LoVo (cell line): ENCODE measurements around the gene SNF8.
"Not testable (repeated sequence)": the region's sequence is repeated elsewhere in the genome, so short reads cannot be mapped to it uniquely, and the experiment has no call there.

ENCODE experiments used
- DNase-seq: peaks from one replicate; pipeline ENCODE4 v3.0.0-alpha.2; 2016; ENCODE audit warnings: low spot score

Gene SNF8, protein sequence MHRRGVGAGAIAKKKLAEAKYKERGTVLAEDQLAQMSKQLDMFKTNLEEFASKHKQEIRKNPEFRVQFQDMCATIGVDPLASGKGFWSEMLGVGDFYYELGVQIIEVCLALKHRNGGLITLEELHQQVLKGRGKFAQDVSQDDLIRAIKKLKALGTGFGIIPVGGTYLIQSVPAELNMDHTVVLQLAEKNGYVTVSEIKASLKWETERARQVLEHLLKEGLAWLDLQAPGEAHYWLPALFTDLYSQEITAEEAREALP

DNA sequence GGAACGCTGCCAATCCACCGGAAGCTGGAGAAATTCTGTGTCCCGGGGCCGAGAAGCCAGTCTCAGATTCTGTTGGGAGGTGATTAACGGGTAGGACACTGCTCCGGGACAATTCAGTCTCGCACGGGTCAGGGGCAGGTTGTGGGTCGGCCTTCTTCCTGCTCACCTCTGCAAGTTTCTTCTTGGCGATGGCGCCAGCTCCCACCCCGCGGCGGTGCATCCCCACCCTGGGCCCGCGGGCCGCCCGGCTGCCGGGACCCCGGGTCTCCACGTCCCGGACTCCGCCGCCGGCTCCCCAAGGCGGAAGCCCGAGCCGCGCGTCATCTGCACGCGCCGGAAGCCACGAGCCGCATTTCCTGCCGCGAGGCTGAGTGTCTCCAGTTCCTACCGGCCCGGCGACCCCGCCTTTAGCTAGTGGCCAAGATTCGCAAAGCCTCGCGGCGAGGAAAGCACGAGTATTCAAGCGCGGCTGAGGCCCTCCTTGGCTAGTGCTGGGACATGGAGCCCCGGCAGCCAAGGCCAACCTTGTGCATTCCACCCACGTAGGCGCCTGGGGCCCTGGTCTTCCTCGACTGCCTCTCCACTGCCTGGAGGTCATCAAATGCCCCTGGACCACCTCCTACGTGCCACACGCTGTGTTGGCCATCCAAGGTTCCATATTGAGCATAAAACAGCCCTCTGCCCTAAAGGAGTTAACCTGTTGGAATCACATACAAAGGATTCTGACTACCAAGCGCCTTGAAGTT lies at the start of gene SNF8:
Gene SNF8 (minus strand): TSS at position 328 of the 746 bp plus-strand sequence. CDS start 108 bp downstream, at position 220.
- DNase-seq, result peak; percentile 91

DNA sequence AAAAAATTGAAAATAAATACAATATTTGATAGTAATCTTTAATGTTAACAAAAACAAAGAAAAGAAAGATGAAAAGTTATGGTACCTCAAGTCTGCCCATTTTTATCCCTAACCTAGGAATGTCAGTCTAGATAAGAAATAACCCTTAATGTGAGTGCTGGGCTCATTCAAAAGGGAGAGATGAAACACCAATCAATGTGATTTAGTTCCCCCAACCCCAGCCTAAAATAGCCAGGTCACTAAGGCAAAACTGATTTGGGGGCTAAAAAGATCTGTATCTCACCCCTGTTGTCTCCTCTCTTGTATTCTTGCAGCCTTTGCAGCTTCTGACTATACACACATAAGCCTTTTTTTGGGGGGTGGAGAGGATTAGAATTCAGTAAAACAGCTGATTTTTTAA lies 49.3 kb upstream of the SNF8 start:
- no peak for DNase-seq

DNA sequence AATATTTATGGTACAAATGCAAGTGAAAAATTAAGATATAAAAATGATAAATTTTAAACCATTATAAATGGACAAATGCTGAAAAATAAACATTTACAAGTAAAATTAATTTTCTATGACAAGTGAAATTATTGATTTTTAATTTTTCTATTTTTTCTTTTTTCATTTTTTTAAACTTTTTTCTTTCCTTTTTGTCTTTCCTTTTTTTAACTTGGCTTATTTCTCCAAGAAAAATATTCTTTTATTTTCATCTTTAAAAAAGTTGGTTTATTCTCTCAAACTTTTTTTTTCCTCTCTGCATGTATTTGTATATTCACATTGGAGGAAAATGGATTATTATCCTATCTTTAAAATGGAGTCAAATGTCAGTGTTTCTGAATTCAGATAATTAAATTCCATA lies 48.7 kb upstream of the SNF8 start:
- no peak for DNase-seq

DNA sequence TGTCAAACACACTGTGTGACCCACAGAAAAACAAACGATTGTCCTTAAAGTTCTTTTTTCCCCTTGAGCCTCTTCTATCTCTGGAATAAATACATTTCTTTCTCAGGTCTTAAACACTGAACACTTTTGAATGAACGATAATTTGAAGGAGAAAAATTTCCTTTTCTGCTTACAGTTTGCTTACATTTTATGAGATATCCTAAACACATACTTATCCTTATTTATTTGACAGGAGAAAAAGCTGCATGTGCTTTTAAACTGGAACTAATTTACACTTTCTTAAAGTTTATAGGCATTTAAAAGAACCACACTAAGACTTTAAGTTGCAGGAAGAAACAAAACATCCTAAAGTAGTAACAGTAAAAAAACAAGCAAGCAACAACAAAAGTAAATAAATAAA lies 47.8 kb upstream of the SNF8 start:
- no peak for DNase-seq

DNA sequence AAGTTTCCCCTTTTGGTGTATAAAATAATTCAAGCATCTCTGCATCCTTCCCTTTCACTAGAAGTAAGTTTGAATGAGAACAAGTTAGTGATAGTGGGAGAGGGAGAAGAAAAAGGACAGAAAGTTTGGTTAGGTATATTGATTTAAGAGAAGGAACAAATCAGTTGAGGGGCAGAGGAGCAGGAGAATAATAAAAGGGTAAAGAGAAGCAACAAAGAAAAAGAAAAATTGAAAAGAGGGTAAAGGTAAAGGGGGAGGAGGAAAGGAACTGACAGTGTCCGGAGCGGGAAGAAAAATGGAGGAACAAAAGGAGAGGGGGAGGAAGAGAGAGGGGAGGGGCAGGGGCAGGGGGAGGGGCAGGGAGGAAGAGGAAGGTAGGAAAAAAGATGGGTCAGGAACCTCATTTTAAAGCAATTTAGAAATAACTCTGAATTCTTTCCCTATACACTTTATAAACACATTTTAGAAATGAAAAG lies 46.3 kb upstream of the SNF8 start:
- no peak for DNase-seq

DNA sequence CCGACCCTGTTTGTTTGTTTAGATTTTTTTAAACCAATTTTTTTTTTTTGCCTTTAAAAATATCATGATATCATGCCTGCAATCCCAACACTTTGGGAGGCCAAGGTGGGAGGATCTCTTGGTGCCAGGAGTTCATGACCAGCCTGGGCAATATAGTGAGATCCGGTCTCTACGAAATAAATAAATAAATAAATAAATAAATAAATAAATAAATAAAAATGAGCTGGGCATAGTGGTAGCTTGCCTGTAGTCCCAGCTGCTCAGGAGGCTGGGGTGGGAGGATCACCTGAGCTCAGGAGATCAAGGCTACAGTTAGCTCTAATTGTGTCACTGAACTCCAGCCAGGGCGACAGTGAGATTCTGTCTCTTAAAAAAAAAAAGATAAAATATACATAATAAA lies 44.5 kb upstream of the SNF8 start:
- DNase-seq, result no peak

DNA sequence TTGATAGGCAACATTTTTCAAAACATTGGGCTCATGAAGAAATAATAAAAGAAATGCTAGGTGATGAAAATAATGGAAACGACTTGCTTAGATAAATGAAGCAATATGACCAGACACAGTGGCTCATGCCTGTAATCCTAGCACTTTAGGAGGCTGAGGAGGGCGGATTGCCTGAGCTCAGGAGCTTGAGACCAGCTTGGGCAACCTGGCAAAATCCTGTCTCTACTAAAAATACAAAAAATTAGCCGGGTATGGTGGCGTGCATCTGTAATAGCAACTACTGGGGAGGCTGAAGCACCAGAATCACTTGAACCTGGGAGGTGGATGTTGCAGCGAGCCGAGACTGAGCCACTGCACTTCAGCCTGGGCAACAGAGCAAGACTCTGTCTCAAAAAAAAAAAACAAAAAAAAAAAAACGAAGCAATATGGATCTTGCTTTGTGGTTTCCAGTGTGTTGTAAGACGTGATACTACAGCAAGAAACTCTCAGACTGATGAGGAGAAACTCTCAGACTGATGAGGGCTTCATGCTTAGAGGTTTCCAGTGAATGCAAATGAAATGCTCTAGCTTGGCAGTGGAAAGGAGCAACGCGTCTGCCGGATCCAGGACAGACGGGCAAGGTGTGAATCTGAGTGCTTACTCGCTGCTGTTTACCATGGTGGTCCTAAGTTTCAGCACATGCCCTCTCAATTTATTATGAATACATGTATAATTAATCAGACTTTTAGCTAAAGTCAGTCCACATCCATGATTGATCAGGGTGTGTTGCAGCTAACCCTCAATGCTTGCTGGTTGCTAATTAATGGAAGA lies 41.0 kb upstream of the SNF8 start:
- no peak for DNase-seq

DNA sequence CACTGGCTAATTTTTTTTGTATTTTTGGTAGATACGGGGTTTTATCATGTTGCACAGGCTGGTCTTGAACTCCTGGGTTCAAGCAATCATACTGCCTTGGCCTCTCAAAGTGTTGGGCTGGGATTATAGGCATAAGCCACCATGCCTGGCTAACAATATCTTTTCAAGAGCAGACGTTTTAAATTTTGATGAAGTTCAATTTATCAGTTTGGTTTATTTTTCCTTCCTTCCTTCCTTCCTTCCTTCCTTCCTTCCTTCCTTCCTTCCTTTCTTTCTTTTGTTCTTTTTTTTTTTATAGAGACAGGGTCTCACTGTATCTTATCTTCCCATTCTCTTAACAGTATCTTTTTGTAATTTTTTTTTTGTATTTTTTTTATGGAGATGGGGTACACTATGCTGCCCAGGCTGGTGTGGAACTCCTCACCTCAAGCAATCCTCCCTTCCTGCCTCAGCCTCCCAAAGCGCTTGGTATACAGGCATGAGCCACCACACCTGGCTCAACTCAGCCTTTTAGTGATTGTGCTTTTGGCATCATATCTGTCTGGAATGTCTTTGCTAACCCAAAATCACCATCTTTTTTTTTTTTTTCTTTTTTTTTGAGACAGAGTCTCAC lies 37.4 kb upstream of the SNF8 start:
- no peak for DNase-seq

DNA sequence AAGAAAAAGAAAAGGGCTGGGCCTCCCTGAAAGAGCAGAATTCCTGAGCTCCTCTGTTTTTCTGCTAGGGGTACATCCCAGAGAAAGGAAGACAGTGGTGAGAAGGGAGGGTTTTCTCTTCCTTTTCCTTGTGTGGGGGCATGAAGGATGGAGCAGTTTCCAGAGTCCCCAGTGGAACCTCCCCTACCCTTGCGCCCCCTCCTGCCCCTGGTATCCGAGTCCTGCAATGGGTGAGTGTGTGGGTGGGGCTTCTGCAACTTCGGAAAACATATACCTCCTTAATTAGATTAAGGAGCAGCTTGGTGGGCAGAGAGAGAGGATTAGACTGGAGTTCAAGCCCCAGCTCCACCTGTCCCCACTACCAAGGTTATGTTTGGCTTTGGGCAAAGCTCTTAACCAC lies 29.2 kb upstream of the SNF8 start:
- DNase-seq, result no peak

DNA sequence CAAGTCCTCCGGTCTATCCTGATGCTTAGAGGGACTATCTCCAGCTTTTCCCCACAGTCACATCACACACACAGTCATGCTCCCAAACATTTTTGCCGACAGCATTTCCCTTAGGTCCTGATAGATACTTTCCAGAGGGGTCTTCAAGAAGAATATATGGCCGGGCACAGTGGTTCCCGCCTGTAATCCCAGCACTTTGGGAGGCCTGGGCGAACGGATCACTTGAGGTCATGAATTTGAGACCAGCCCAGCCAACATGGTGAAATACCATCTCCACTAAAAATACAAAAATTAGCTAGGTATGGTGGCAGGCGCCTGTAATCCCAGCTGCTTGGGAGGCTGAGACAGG lies 28.1 kb upstream of the SNF8 start:
- DNase-seq, result no peak

DNA sequence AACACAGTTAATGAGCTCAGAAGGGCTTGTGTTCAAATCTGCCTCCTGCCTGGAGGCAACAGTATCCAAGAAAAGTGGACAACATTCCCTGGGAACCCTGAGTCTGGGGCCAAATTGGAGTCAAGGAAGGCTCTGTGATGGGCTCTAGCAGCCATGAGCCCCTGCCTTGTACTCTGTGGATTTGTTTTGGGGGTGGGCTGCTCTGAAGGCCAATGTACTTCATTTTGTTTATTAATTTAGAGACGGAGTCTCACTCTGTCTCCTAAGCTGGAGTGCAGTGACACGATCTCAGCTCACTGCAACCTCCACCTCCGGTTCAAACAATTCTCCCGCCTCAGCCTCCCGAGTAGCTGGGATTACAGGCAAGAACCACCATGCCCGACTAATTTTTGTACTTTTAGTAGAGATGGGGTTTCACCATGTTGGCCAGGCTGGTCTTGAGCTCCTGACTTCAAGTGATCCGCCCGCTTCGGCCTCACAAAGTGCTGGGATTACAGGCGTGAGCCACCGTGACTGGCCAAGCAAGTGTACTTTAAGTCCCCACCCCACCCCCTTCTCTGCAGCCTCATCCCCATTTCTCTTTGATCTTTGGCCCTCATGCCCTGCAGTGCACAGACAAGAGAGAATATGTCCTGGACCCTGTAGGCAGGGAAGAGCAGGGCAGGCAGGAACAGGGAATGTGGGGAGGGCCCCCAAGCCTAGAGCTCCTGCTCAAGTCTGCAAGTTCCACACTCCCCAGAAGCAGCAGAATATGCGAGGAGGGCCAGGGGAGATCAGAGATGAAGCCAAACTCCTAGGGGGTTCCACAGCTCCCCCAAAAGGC lies 26.4 kb upstream of the SNF8 start:
- DNase-seq, result no peak

DNA sequence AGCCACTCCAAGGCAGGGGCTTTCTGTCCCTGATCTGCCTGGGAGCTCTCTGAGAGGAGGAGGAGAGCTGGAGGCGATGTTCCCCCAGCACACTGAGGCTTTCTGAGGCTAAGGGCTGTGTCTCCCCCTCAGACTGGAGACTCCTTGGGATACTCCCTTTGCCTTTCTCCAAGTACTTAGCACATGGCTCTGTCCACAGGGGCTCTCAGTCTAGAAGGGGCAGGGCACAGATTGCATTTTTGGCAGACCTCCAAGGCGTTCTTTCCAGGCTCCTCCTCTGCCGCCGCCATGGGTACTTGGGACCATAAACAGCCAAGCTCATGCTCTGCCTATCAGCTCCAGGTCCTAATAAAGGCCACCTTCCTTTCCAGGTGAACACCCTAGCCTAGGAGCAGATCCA lies 25.6 kb upstream of the SNF8 start:
- peak; percentile 38 for DNase-seq

DNA sequence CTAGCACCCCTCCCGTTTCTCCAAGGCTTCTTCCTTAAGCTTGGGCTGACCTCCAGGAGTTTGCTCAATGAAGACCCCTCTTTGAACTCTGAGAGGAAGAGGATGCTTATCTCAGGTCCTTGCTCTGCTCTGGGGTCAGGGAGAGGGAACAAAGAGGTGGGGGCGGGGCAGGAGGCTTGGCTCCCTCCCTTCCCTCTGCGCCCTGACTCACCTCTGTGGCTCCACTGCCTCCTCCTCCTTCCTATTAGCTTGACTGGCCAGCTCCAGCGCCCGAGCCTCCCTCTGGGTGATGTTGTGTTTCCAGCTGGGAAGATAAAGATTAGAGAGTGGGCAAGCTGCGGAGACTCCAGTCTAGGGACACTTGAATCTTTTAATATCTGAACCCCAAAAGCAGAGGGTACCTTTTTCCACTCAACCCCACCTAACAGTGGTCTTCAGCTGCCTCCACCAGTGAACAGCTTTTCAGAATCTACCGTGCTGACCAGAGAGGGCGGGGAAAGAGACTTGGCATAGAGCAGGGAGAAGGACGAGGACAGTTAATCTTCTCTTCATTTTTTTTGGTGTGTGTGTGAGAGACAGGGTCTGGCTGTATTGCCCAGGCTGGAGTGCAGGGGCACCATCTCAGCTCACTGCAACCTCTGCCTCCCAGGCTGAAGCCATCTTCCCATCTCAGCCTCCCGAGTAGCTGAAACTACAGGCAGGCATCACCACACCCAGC lies 17.0 kb upstream of the SNF8 start:
- DNase-seq, result no peak

DNA sequence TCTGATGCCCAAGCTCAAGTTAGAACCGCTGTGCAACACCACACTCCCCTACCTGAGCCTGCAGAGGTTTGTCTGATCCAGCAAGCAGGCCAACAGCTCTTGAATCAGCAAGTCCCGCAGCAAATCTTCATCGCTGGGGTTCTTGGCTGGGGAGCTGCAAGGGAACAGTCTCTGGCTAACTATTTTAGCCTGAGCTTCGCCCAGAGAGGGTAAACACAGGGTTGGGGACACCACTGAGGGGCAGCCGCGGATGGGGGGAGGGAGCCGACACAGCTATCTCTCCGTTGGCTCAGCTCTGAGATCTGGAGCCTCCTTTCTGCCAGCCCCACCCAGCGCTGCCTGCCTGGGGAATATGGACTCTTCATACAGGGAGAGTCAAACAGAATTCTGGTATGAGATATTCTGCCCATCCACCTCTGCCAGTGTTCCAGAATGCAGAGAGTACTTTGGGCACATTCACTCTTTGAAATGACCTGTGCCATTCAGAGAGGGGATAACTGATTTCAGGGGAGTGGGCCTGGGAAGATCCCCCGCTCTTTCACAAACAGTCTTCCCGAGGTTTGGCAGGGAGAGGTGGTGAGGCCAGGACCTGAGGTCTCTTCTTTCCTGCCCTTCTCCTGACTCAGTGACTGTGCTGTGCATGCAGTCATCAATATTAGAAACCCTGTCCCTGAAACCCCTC lies 16.3 kb upstream of the SNF8 start:
- DNase-seq, result no peak

DNA sequence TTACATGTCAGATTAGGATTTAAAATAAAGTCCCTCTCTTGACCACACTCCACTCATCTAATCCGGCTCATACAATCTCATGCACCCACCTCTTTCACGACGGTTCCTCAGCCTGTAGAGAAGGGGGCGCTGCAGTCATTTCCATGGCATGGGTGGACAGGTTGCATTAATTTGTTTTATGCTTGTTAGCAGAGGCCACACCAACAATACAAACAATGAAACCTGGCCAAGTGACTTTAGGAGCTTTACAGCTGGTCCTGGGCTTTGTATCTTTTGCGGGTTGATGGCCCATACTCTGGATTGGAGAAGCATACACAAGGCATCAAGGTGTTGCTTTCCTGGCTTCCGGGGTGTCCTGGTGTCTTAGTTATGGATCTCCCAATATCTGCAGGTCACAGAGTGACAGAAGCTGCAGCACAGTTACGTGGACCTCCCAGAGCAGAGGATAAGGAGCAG lies 9.7 kb upstream of the SNF8 start:
- DNase-seq, result no peak

DNA sequence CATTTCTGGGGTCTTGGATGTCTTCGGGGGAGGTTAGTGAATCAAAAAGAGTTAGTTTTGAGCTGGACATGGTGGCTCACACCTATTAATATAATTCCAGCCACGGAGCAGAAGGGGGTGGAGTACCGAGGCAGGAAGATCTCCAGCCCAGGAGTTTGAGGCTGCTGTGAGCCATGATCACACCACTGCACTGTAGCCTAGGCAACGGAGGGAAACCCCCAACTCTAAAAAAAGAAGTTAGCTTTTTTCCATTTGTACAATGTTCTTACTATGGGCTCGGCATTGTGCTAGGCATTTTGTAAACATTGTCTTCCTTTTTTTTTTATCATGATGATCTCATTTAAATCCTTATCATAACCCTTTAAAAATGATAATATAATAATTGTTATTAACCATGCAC lies 8.3 kb upstream of the SNF8 start:
- DNase-seq, result no peak

DNA sequence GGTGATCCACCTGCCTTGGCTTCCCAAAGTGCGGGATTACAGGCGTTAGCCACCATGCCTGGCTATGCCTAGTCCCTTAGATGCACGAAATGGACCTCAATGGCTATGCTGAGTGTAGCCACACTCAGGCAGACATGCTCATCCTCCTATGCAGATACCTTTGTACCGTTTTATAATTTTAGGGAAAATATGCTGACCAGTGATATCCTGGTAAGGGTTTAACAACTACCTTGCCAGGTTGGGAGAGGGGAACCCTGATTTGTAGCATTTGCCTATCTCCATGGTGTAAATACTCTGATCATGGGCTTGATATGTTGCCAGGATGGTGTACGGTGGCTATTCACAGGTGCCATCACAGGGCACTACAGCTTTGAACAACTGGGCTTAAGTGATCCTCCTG lies 6.9 kb upstream of the SNF8 start:
- DNase-seq, result no peak

DNA sequence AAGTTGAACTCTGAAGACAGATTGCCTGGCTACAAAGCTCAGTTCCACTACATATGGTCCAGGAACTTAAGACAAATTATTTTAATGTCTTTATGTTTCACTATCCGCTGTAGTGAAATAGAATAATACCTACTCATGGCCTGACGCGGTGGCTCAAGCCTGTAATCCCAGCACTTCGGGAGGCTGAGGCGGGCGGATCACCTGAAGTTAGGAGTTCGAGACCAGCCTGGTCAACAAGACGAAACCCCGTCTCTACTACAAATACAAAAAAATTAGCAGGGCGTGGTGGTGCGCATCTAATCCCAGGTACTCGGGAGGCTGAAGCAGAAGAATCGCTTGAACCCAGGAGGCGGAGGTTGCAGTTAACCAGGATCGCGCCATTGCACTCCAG lies 614 bp upstream of the SNF8 start:
- DNase-seq, result not testable (repeated sequence)

DNA sequence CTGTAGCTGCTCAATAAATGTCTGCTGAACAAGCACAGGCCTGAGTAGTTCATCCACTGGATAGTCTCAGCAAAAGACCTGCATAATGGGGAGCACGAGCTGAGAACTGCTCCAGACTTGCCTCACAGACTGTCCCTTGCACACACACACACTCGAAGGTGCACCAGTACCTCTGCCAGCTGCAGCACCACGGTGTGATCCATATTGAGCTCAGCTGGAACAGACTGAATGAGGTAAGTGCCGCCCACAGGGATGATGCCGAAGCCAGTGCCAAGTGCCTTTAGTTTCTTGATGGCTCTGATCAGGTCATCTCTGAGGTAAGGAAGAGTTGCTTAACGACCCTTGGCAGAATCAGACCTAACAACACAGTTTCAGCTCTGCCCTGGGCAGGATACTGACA lies 11.6 kb downstream of the SNF8 start:
- no peak for DNase-seq

DNA sequence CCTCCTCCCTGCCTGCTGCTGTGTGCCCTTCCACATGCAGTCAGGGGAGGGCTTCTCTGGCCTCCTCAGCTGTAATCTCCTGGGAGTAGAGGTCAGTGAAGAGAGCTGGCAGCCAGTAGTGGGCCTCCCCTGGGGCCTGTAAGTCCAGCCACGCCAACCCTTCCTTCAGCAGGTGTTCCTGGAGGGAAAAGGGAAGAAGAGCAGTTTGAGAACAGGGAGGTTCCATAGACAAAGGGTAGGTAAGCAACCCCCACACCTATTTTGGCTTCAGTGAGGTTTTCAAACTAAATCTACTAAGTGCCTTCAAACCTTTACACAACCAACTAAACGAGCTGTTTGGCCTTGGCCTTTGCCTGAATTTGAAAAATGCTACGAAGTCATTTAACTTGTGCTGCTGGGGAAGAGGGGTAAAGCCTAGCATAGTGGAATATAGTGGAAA lies 14.2 kb downstream of the SNF8 start:
- no peak for DNase-seq
